Measurements from ENCODE around the gene DLX4.

The DLX4 gene

GRCh38 chr17:49990331-49990730 lies 21.3 kb downstream of the DLX4 start:
- no peak for ATAC-seq
- TF ChIP-seq ZNF8 (CRISPR knock-in tag; IDR thresholded peaks at IDR 0.05) = no peak
- no peak for TF ChIP-seq ARNTL (CRISPR knock-in tag; IDR thresholded peaks at IDR 0.05; ENCODE audit: borderline replicate concordance, low read depth)
- TF ChIP-seq TCF4 (CRISPR knock-in tag; IDR thresholded peaks at IDR 0.05; ENCODE audit: borderline replicate concordance) = no peak
- no peak for TF ChIP-seq ZNF70 (CRISPR knock-in tag; IDR thresholded peaks at IDR 0.05)
- TF ChIP-seq ISL1 (CRISPR knock-in tag; IDR thresholded peaks at IDR 0.05) = no peak
- no peak for TF ChIP-seq SNAI2 (CRISPR knock-in tag; IDR thresholded peaks at IDR 0.05)
- TF ChIP-seq ZNF565 (CRISPR knock-in tag; conservative IDR thresholded peaks at IDR 0.05; ENCODE audit: low read depth) = no peak
- TF ChIP-seq BACH2 (CRISPR knock-in tag; IDR thresholded peaks at IDR 0.05; ENCODE audit: borderline replicate concordance) = no peak
- no peak for TF ChIP-seq TSHZ2 (CRISPR knock-in tag; IDR thresholded peaks at IDR 0.05)
- no peak for TF ChIP-seq ESRRG (CRISPR knock-in tag; IDR thresholded peaks at IDR 0.05)

- ATAC-seq = no peak
Observed at GRCh38 chr17:49990921-49991320, 21.9 kb downstream of the DLX4 start.

DNA sequence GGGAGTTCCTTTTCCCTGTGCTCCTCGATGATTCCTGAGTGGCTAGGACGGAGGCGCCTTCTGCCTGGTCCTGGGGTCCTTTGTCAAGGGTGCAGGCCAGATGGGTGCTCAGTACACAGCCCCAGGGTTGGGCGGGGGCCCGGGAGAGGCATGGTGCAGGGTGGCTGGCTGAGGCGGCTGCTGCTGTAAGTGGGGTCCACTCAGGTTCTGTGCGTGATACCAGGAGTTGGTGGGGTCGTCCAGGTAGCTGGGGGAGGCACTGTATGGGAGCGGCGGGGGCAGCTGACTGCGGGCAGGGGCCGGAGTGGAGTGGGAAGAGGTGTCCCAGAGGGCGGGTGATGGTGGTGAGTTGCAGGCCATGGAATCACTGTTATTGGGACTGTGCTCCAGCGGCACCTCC lies 22.4 kb downstream of the DLX4 start:
- no peak for TF ChIP-seq RARB (CRISPR knock-in tag; IDR thresholded peaks at IDR 0.05)
- no peak for TF ChIP-seq PATZ1 (CRISPR knock-in tag; IDR thresholded peaks at IDR 0.05; ENCODE audit: borderline replicate concordance)
- no peak for TF ChIP-seq TCF4 (CRISPR knock-in tag; IDR thresholded peaks at IDR 0.05; ENCODE audit: borderline replicate concordance)
- TF ChIP-seq ZFP30 (CRISPR knock-in tag; IDR thresholded peaks at IDR 0.05) = no peak
- TF ChIP-seq OSR1 (CRISPR knock-in tag; IDR thresholded peaks at IDR 0.05) = no peak
- no peak for TF ChIP-seq ZNF70 (CRISPR knock-in tag; IDR thresholded peaks at IDR 0.05)
- TF ChIP-seq ESRRG (CRISPR knock-in tag; IDR thresholded peaks at IDR 0.05) = no peak
- no peak for TF ChIP-seq ARNTL (CRISPR knock-in tag; IDR thresholded peaks at IDR 0.05; ENCODE audit: borderline replicate concordance, low read depth)
- TF ChIP-seq, protein P1, sequence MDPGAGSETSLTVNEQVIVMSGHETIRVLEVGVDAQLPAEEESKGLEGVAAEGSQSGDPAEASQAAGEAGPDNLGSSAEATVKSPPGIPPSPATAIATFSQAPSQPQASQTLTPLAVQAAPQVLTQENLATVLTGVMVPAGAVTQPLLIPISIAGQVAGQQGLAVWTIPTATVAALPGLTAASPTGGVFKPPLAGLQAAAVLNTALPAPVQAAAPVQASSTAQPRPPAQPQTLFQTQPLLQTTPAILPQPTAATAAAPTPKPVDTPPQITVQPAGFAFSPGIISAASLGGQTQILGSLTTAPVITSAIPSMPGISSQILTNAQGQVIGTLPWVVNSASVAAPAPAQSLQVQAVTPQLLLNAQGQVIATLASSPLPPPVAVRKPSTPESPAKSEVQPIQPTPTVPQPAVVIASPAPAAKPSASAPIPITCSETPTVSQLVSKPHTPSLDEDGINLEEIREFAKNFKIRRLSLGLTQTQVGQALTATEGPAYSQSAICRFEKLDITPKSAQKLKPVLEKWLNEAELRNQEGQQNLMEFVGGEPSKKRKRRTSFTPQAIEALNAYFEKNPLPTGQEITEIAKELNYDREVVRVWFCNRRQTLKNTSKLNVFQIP (CRISPR knock-in tag; IDR thresholded peaks at IDR 0.05; ENCODE audit: borderline replicate concordance, low read depth) = no peak
- TF ChIP-seq CREB5 (CRISPR knock-in tag; IDR thresholded peaks at IDR 0.05; ENCODE audit: low read depth) = no peak
- no peak for TF ChIP-seq CSDC2 (CRISPR knock-in tag; IDR thresholded peaks at IDR 0.05)
- TF ChIP-seq, protein P2, sequence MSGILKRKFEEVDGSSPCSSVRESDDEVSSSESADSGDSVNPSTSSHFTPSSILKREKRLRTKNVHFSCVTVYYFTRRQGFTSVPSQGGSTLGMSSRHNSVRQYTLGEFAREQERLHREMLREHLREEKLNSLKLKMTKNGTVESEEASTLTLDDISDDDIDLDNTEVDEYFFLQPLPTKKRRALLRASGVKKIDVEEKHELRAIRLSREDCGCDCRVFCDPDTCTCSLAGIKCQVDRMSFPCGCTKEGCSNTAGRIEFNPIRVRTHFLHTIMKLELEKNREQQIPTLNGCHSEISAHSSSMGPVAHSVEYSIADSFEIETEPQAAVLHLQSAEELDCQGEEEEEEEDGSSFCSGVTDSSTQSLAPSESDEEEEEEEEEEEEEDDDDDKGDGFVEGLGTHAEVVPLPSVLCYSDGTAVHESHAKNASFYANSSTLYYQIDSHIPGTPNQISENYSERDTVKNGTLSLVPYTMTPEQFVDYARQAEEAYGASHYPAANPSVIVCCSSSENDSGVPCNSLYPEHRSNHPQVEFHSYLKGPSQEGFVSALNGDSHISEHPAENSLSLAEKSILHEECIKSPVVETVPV (CRISPR knock-in tag; IDR thresholded peaks at IDR 0.05) = no peak
- TF ChIP-seq ZNF565 (CRISPR knock-in tag; conservative IDR thresholded peaks at IDR 0.05; ENCODE audit: low read depth) = no peak
- TF ChIP-seq ZNF8 (CRISPR knock-in tag; IDR thresholded peaks at IDR 0.05) = no peak
- TF ChIP-seq SNAI2 (CRISPR knock-in tag; IDR thresholded peaks at IDR 0.05) = no peak
- TF ChIP-seq BACH2 (CRISPR knock-in tag; IDR thresholded peaks at IDR 0.05; ENCODE audit: borderline replicate concordance) = no peak
- no peak for ATAC-seq

More at GRCh38 chr17:49990921-49991320, 21.9 kb downstream of the DLX4 start:
- TF ChIP-seq RARB (CRISPR knock-in tag; IDR thresholded peaks at IDR 0.05) (no peak), ZFP30 (CRISPR knock-in tag; IDR thresholded peaks at IDR 0.05) (no peak), ZFP3 (CRISPR knock-in tag; IDR thresholded peaks at IDR 0.05) (no peak), TCF4 (CRISPR knock-in tag; IDR thresholded peaks at IDR 0.05; ENCODE audit: borderline replicate concordance) (no peak), ESRRG (CRISPR knock-in tag; IDR thresholded peaks at IDR 0.05) (no peak), GLIS3 (CRISPR knock-in tag; IDR thresholded peaks at IDR 0.05) (no peak)
